ENCODE data around the gene GALNT14.

DNA sequence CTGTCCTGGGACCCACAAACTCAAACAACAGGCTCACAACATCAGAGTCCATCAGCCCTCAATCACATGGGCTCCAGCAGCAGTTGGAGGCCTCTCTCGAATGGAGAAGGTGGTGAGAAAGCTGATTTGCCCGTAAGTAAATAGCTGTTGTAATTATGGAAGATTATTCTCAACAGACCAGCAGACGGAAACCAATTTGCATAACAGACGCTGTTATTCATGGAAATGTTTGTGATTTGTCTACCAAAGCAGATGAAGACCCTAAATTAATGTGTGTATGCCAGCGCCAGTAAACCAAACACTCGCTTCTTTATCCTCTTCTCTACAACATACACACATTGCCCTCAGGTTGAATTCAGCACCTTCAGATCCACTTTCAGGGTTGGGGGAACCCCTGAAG, 23.4 kb upstream of the GALNT14 start:
- TF ChIP-seq POLR2A (IDR thresholded peaks at IDR 0.05), result no peak
- TF ChIP-seq, protein P1, sequence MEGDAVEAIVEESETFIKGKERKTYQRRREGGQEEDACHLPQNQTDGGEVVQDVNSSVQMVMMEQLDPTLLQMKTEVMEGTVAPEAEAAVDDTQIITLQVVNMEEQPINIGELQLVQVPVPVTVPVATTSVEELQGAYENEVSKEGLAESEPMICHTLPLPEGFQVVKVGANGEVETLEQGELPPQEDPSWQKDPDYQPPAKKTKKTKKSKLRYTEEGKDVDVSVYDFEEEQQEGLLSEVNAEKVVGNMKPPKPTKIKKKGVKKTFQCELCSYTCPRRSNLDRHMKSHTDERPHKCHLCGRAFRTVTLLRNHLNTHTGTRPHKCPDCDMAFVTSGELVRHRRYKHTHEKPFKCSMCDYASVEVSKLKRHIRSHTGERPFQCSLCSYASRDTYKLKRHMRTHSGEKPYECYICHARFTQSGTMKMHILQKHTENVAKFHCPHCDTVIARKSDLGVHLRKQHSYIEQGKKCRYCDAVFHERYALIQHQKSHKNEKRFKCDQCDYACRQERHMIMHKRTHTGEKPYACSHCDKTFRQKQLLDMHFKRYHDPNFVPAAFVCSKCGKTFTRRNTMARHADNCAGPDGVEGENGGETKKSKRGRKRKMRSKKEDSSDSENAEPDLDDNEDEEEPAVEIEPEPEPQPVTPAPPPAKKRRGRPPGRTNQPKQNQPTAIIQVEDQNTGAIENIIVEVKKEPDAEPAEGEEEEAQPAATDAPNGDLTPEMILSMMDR (IDR thresholded peaks at IDR 0.05), result no peak

All from vagina (tissue), 2 donors.